Measurements from ENCODE around the gene NGEF.

GRCh38 chr2:232835687-232836208 lies 177.3 kb downstream of the NGEF start:
- TF ChIP-seq RFX5 (IDR thresholded peaks at IDR 0.05; ENCODE audit: low read depth, low read length): no peak
- no peak for TF ChIP-seq MAFG (tag; conservative IDR thresholded peaks at IDR 0.05)
- TF ChIP-seq ZBTB17 (CRISPR knock-in tag; IDR thresholded peaks at IDR 0.05): no peak
- TF ChIP-seq CTCF (IDR thresholded peaks at IDR 0.05 in 2 of 3, conservative IDR thresholded peaks at IDR 0.05 in 1 of 3; ENCODE audit: insufficient read depth in 2 of 3, low read depth in 1 of 3, low read length in 3 of 3): no peak
- no peak for TF ChIP-seq GTF2A2 (tag; IDR thresholded peaks at IDR 0.05)
- TF ChIP-seq ZNF124 (CRISPR knock-in tag; IDR thresholded peaks at IDR 0.05): no peak
- no peak for TF ChIP-seq ZNF77 (CRISPR knock-in tag; IDR thresholded peaks at IDR 0.05)
- no peak for TF ChIP-seq POLR2A (conservative IDR thresholded peaks at IDR 0.05)
- TF ChIP-seq RCOR1 (IDR thresholded peaks at IDR 0.05; ENCODE audit: borderline replicate concordance in 1 of 2, low read depth in 2 of 2, low read length in 2 of 2): no peak
- TF ChIP-seq REST (IDR thresholded peaks at IDR 0.05; ENCODE audit: borderline replicate concordance): no peak
- no peak for TF ChIP-seq REST (CRISPR knock-in tag; IDR thresholded peaks at IDR 0.05; ENCODE audit: low read depth)
- no peak for TF ChIP-seq ETS1 (conservative IDR thresholded peaks at IDR 0.05; ENCODE audit: control insufficient read depth, low read depth, low read length)
- TF ChIP-seq, protein P1, sequence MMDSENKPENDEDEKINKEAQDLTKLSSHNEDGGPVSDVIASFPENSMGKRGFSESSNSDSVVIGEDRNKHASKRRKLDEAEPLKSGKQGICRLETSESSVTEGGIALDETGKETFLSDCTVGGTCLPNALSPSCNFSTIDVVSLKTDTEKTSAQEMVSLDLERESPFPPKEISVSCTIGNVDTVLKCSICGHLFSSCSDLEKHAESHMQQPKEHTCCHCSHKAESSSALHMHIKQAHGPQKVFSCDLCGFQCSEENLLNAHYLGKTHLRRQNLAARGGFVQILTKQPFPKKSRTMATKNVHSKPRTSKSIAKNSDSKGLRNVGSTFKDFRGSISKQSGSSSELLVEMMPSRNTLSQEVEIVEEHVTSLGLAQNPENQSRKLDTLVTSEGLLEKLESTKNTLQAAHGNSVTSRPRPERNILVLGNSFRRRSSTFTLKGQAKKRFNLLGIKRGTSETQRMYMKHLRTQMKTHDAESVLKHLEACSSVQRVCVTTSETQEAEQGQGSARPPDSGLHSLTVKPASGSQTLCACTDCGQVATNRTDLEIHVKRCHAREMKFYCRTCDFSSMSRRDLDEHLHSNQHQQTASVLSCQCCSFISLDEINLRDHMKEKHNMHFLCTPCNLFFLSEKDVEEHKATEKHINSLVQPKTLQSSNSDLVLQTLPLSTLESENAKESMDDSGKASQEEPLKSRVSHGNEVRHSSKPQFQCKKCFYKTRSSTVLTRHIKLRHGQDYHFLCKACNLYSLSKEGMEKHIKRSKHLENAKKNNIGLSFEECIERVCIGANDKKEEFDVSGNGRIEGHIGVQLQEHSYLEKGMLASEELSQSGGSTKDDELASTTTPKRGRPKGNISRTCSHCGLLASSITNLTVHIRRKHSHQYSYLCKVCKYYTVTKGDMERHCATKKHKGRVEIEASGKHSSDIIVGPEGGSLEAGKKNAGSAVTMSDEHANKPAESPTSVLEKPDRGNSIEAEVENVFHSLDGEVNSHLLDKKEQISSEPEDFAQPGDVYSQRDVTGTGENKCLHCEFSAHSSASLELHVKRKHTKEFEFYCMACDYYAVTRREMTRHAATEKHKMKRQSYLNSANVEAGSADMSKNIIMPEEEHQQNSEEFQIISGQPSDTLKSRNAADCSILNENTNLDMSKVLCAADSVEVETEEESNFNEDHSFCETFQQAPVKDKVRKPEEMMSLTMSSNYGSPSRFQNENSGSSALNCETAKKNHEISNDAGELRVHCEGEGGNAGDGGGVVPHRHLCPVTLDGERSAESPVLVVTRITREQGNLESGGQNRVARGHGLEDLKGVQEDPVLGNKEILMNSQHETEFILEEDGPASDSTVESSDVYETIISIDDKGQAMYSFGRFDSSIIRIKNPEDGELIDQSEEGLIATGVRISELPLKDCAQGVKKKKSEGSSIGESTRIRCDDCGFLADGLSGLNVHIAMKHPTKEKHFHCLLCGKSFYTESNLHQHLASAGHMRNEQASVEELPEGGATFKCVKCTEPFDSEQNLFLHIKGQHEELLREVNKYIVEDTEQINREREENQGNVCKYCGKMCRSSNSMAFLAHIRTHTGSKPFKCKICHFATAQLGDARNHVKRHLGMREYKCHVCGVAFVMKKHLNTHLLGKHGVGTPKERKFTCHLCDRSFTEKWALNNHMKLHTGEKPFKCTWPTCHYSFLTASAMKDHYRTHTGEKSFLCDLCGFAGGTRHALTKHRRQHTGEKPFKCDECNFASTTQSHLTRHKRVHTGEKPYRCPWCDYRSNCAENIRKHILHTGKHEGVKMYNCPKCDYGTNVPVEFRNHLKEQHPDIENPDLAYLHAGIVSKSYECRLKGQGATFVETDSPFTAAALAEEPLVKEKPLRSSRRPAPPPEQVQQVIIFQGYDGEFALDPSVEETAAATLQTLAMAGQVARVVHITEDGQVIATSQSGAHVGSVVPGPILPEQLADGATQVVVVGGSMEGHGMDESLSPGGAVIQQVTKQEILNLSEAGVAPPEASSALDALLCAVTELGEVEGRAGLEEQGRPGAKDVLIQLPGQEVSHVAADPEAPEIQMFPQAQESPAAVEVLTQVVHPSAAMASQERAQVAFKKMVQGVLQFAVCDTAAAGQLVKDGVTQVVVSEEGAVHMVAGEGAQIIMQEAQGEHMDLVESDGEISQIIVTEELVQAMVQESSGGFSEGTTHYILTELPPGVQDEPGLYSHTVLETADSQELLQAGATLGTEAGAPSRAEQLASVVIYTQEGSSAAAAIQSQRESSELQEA (IDR thresholded peaks at IDR 0.05; ENCODE audit: low read depth): no peak
- TF ChIP-seq RBBP5 (IDR thresholded peaks at IDR 0.05; ENCODE audit: borderline replicate concordance, insufficient read depth, low read length, poor library complexity, severe bottlenecking): no peak
- no peak for TF ChIP-seq EZH2 (IDR thresholded peaks at IDR 0.05; ENCODE audit: borderline replicate concordance, low read depth, low read length)

Measured in K562 (cell line).